Ovary (tissue), 9 donors: ENCODE data around the gene TDO2. TPM values are rescaled to one million over a fixed set of nuclear protein-coding genes. Genes with fewer than 3 reads are reported as not detected.

Source experiments
- DNase-seq, 5 donors: peaks; one replicate each; pipeline ENCODE4 v3.0.0-alpha.2; 2019 to 2020
- H3K27ac ChIP-seq, 2 donors: fragments of 200-600 bp; one replicate each; pipeline versions ENCODE4 v1.5.1 to v1.8.0; 2019 to 2022
- H3K27me3 ChIP-seq: fragments of 200-600 bp; one replicate; pipeline ENCODE4 v1.8.0; 2022
- H3K36me3 ChIP-seq: fragments of 200-600 bp; sonication (generic); one replicate; pipeline ENCODE4 v1.5.1; 2019
- H3K4me1 ChIP-seq: one replicate; pipeline ENCODE4 v1.8.1; 2013; ENCODE audit warnings: mild to moderate bottlenecking, moderate library complexity; ENCODE audit not compliant: insufficient read depth
- H3K4me3 ChIP-seq: fragments of 200-600 bp; sonication (generic); one replicate; pipeline ENCODE4 v1.5.1; 2017
- H3K9me3 ChIP-seq, 2 donors: fragments of 200-600 bp in 1 of 2; sonication (generic) in 1 of 2; one replicate each; pipeline versions ENCODE4 v1.5.1 to v1.8.1; 2013 to 2019; ENCODE audit warnings: mild to moderate bottlenecking in 1 of 2, moderate library complexity in 1 of 2
- CTCF ChIP-seq, 3 donors: fragments of 450-650 bp in 2 of 3; fragments of 200-600 bp in 1 of 3; IDR thresholded peaks; one replicate each; pipeline versions ENCODE4 v1.5.1 to v1.8.0; 2016 to 2022; ENCODE audit warnings: antibody characterized with exemption in 3 of 3, mild to moderate bottlenecking in 1 of 3
- EP300 ChIP-seq: sonication (generic); formaldehyde crosslinking; IDR thresholded peaks from one replicate; pipeline ENCODE4 v1.6.1; 2017; ENCODE audit warnings: antibody characterized with exemption
- POLR2A ChIP-seq: fragments of 450-650 bp; IDR thresholded peaks from one replicate; pipeline ENCODE4 v1.6.1; 2017; ENCODE audit warnings: antibody characterized with exemption, mild to moderate bottlenecking, moderate library complexity
- WGBS, 3 donors: extraction: QIAGEN DNeasy Blood & Tissue Kit in 1 of 3; methylation state at CpG; one replicate each; pipeline versions ENCODE4 v1.1.5 to v1.1.7; 2013 to 2017; 5-methylcytosine and 5-hydroxymethylcytosine counted together
- intact Hi-C, 4 donors: fragments of 100-400 bp; cut with DNase I; formaldehyde crosslinking; loops; one replicate each; pipeline versions ENCODE4 v1.11.0 to v1.15.1; 2022 to 2023
- polyA plus RNA-seq, 2 donors: library from polyadenylated mRNA; stranded (reverse); fragments of 200-250 nt in 1 of 2; fragments of 350-450 nt in 1 of 2; fragmentation: Illumina TruSeq in 1 of 2; extraction: RNeasy Lipid Tissue Mini Kit (QIAGEN cat#74804) in 1 of 2; gene quantifications; one replicate each; pipeline ENCODE4 v1.2.3, GENCODE V29; 2013 to 2014
- total RNA-seq, 7 donors: library from RNA; depleted of rRNA in 2 of 7; stranded (reverse); fragments of >200 nt in 2 of 7; fragmentation: NEBNext Ultra II Directional in 3 of 7; extraction: Animal tissue kit (Norgen Biotek cat#: 25700) in 3 of 7; gene quantifications; one replicate each; pipeline versions ENCODE4 v1.1.0 to v1.2.4, GENCODE V29; 2016 to 2023
- donor health status: DM: no; HTN: no; CAD: no; lungs with moderate emphysema.
- donor health status: DM: no; HTN: no; CAD: no.
- donor health status: Bipolar disorder and iron deficiency.
- donor health status: DM: yes; HTN: yes; CAD: no.
- donor health status: DM: no; HTN: no; CAD: no.
- donor health status: DM: yes; HTN: yes; CAD: no.

The TDO2 gene
- total and polyA plus RNA-seq, 9 donors: 0.08 to 2.5 (median 0.61) TPM; not detected in 3

- 93 to 96% (median 93%) methylated on average over 2 of the region's 2 CpGs for WGBS, 3 donors
- Histone ChIP-seq H3K4me1 (no peaks in the 10 kb centered on the region), H3K27me3 (no peaks in the 10 kb centered on the region), H3K27ac (no peak overlapping the region), H3K9me3 (no peaks in the 10 kb centered on the region), H3K36me3 (no peaks in the 10 kb centered on the region), H3K4me3 (no peak overlapping the region)
- intact Hi-C loops: no loop called here
- TF ChIP-seq POLR2A: no peak
- no peak for DNase-seq
These were observed 62.7 kb downstream of the TDO2 start for GRCh38 chr4:155966171-155966570.

- H3K27me3 ChIP-seq: no peaks in the 10 kb centered on the region
- intact Hi-C loops: no loop called here
- no peaks in the 10 kb centered on the region for H3K9me3 ChIP-seq
- no peaks in the 10 kb centered on the region for H3K36me3 ChIP-seq
- TF ChIP-seq CTCF (IDR thresholded peaks at IDR 0.05) (no peak), EP300 (no peak), POLR2A (no peak)
- H3K4me1 ChIP-seq: no peaks in the 10 kb centered on the region
- 23 to 59% (median 43%) methylated on average over 3 of the region's 3 CpGs for WGBS, 3 donors
- no peak for DNase-seq
- H3K4me3 ChIP-seq: no peak overlapping the region
- H3K27ac ChIP-seq: no peak overlapping the region
These were observed 63.4 kb downstream of the TDO2 start for GRCh38 chr4:155966731-155967395.

Other genes with a start within 250 kb of the TDO2 start
- 10 to 100 TPM in 1 of 7 donors, 1 to 10 TPM in 6; 3.0 to 12.1 (median 6.2) TPM for gene GUCY1A1, start 236.8 kb upstream of the TDO2 start, total RNA-seq
- gene GUCY1A1, start 236.8 kb upstream of the TDO2 start, polyA plus RNA-seq: 10 to 100 TPM in 1 of 2 donors, 1 to 10 TPM in 1; 6.4 to 26.9 TPM
- gene GUCY1B1, start 144.7 kb upstream of the TDO2 start, total RNA-seq: 1 to 10 TPM; 3.6 to 9.2 (median 5.5) TPM
- gene GUCY1B1, start 144.7 kb upstream of the TDO2 start, polyA plus RNA-seq: 10 to 100 TPM in 1 of 2 donors, 1 to 10 TPM in 1; 7.7 to 17.9 TPM
- gene ASIC5, start 37.4 kb upstream of the TDO2 start, total RNA-seq: not detected
- gene ASIC5, start 37.4 kb upstream of the TDO2 start, polyA plus RNA-seq: not detected
- gene CTSO, start 50.2 kb downstream of the TDO2 start, total RNA-seq: 10 to 100 TPM; 12.0 to 28.0 (median 18.5) TPM
- gene CTSO, start 50.2 kb downstream of the TDO2 start, polyA plus RNA-seq: 10 to 100 TPM; 20.6 to 58.3 TPM